GM21619 (cell line): ENCODE data around the gene CCDC80.
"Not testable (repeated sequence)": the region's sequence is repeated elsewhere in the genome, so short reads cannot be mapped to it uniquely, and the experiment has no call there.

Experiments
- ATAC-seq: cut with Tn5 transposase; IDR thresholded peaks from one replicate; pipeline ENCODE4 v1.9.1; 2021; ENCODE audit not compliant: unreplicated experiment

CCDC80 gene

DNA sequence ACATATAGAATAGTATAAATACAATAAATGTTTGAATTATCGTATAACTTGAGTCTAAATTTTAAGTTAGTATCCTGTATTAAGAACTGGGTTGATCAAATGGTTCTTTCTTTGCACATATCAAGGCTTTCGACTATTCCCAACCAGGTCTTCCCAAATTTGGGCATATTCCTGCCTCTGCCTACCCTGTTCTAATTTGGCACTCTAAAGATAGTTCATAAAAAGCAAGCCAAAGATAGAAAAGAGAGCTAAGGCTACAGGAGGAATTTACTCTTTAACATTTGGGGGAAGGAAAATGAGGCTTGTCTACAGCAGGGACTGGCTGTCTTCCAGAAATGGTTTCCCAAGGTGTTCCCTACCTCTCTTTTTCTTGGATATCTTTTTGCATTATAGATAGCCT lies 43.0 kb downstream of the CCDC80 start:
- no peak for ATAC-seq

DNA sequence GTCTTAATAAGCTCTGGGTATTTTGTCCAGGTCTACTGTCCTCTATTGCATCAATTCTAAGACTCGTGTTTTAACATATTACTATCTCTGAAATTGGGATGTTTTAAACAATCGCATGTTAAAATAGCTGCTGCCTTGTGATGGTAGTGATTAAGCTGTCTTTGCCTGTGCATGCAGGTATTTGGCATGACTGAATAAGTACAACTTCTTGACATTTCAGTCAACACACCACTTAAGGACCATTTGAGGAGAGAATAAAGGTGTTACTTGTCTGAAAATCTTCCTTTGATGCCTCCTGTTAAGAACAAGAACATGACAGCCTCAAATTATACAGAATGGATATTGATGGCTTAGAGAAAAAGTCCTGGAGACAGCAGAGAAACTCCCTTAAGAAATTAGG lies 46.1 kb downstream of the CCDC80 start:
- ATAC-seq, result no peak

DNA sequence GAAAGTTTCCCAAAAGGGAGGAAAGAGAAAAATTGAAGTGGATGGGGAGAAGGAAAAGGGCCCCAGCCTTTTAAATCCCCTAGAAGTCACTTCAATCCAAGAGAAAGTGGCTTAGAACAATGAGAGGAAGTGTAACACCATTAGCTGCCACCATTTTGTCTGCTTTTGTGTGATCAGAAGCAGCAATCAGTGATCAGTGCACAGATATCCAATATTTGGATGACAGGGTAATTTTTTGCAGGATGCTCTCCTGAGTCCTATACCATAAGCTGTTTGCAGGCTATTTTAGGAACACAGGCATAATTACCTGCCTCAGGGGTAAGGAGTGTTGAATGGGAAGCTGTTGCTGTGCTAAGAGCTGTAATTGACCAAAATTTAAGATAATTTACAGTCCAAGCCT lies 47.7 kb downstream of the CCDC80 start:
- ATAC-seq, result no peak

DNA sequence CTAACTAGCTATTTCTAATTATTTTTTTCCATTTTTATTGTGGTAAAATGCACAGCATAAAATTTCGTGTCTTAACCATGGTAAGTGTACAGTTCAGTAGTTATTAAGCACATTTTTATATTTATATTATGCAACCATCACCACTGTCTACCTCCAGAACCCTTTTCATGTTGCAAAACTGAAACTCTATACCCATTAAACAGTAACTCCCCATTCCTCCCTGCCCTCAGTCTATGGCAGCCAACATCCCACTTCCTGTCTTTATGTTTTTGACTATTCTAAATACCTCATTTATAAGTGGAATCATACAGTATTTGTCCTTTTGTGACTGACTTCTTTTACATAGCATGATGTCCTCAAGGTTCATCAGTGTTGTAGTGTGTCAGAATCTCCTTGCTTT lies 53.6 kb downstream of the CCDC80 start:
- no peak for ATAC-seq

DNA sequence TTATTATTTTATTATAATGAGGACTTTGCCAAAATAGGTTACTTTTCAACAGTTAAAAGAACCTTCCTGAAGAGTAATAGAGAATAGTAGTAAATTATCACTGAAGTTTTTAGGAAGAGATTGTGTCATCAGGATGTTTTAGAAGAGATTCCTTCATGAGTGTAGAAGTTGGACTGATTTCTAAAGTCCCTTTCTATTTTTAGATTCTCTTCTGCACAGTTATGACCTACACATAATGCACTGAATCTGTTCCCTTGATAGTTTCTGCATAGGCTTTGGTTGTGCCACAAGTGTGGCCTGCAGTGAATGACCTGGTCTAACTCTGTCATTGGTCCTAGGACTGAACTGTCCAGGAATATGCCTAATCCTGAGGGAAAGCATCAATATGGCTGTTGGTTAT lies 55.2 kb downstream of the CCDC80 start:
- ATAC-seq, result no peak

DNA sequence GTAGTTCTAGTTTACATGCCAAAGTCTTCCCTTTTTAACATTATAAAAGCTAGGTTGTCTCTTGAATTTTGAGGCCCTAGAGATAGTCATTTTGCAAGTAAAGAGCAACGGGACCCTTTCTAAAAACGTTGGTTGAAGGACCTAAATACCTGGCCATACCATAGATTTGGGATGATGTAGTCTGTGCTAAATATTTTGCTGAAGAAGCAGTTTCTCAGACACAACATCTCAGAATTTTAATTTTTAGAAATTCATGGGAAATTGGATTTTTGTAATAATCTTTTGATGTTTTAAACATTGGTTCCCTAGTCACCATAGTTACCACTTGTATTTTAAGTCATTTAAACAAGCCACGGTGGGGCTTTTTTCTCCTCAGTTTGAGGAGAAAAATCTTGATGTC lies 57.8 kb downstream of the CCDC80 start:
- ATAC-seq, result no peak

DNA sequence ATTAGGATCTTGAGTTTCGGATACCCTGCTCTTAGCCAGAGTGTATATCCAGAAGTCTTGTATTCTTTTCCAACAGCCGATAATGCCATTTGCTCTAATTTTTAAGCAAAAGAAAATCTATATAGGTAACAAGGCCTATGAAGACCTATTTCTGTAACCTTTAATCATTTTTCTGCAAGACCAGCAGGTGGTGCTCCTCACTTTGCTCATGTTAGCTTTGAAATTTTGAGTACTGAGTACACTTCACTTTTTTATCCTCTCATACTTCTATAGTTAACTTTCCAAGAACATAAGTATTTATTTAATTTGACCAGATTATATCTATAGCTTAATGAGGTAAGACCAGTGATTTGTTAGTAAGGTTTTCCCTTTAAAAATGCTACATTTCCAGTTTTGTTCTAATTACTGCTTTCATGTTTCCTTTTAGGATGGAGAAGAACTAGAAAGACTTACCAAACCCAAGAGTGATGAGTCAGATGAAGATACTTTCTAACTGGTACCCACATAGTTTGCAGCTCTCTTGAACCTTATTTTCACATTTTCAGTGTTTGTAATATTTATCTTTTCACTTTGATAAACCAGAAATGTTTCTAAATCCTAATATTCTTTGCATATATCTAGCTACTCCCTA lies 58.6 kb downstream of the CCDC80 start:
- no peak for ATAC-seq

DNA sequence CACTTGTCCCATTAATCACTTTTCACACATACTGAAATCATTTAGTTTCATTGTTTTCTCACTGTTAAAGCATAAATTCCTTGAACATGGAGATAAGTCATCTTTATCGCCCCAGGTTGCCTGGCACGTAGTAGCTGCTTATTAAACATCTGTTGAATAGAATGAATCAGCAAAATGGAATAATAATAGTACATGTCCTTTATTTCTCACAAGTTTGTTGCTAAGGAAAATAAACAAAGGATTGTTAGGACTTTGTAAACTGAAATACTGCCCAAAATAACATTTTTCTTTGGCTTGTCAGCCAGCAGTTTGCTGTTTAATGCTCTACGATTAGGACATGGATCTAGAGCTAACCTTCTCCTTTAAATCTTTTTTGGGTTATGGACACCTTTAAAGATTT lies 61.2 kb downstream of the CCDC80 start:
- no peak for ATAC-seq

DNA sequence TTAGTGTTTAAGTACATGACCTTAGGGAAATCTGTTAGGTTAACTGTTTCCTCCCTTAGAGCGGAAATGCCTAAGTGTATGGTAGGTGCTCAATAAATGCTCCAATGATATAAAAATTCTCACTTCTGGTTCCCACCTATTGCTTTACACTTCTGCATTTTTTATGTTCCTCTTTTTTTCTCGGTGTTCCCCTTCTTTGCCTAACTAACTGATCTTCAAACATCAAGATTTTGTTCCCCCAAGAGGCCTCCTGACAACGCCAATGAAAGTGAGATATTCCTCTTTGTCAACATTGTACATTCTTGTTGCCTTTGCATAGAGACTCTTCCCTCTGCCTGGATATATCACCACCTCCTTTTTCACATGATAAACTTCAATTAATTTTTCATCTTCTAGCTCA lies 61.7 kb downstream of the CCDC80 start:
- ATAC-seq, result no peak

DNA sequence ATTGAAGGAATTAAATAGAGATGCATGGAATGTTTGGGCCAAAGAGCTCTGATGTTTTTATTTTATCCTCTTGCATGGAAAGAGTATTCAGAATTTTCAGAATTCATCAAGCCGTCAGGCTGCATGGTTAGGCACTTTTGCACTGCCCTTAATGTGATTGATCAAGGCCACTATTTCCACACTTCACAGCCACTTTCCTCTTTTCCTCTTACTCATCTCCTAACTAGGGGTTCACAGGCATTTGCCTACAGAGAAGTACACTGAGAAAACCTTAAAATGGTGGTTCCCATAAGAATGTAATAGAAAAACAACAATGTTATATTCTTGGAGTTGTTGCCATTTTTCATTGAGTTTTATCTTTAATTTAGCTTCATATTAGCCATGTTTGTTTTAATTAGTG lies 68.2 kb downstream of the CCDC80 start:
- no peak for ATAC-seq

DNA sequence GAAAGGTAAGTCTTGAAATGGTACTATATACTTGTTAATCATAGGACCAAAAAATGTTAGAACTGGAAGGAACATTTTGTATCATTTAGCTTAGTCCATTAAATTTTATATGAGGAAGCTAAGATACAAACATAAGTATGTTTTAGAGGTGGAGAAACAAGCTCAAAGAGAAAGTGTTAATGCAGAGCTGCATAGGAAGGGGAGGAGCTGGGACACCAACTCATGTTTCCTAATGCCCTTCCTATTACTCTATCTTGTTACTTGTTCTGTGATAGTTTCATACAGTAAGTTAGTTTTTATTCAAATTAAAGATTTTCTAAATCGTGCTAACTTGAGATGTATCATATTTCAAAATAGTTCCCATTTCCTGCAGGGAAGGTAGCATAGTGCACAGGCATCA lies 71.7 kb downstream of the CCDC80 start:
- ATAC-seq, result no peak

DNA sequence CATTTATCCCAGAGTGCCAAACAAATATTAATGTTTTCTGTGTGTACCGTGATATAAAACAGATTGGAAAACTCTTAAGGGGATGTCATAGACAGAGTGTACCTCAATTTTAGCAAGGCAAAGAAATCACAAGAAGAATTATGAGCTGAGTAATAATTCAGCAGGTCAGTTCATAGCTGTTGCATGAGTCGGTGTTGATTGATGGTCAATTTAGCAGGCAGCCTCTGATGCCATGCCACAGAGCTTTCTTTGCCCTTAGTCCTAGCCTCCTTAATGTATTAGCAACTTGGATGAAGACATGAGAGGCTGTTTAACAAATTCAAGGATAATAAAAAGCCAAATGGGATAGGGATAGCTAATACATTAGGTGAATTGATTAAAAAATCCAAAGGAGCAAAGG lies 72.3 kb downstream of the CCDC80 start:
- ATAC-seq, result no peak

DNA sequence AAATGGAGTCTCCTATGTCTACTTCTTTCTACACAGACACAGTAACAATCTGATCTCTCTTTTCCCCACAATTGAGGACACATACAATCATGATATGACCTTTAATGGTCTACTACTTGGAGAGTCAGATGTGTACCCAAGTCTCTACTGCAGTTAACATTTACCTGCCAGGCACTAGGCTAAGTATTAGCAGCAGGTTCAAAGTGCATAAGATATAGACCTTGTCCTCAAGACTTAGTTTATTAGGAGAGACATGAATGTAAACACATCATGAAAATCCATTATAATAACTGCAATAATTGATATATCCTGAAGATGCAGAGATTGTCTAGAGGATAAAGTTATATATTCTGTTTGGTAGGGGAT lies 76.0 kb downstream of the CCDC80 start:
- ATAC-seq, result no peak

DNA sequence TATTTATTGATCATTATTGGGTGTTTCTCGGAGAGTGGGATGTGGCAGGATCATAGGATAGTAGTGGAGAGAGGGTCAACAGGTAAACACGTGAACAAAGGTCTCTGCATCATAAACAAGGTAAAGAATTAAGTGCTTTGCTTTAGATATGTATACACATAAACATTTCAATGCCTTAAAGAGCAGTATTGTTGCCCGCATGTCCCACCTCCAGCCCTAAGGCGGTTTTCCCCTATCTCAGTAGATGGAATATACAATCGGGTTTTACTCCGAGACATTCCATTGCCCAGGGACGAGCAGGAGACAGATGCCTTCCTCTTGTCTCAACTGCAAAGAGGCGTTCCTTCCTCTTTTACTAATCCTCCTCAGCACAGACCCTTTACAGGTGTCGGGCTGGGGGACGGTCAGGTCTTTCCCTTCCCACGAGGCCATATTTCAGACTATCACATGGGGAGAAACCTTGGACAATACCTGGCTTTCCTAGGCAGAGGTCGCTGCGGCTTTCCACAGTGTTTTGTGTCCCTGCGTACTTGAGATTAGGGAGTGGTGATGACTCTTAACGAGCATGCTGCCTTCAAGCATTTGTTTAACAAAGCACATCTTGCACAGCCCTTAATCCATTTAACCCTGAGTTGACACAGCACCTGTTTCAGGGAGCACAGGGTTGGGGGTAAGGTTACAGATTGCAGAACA lies 76.5 kb downstream of the CCDC80 start:
- ATAC-seq, result not testable (repeated sequence)

DNA sequence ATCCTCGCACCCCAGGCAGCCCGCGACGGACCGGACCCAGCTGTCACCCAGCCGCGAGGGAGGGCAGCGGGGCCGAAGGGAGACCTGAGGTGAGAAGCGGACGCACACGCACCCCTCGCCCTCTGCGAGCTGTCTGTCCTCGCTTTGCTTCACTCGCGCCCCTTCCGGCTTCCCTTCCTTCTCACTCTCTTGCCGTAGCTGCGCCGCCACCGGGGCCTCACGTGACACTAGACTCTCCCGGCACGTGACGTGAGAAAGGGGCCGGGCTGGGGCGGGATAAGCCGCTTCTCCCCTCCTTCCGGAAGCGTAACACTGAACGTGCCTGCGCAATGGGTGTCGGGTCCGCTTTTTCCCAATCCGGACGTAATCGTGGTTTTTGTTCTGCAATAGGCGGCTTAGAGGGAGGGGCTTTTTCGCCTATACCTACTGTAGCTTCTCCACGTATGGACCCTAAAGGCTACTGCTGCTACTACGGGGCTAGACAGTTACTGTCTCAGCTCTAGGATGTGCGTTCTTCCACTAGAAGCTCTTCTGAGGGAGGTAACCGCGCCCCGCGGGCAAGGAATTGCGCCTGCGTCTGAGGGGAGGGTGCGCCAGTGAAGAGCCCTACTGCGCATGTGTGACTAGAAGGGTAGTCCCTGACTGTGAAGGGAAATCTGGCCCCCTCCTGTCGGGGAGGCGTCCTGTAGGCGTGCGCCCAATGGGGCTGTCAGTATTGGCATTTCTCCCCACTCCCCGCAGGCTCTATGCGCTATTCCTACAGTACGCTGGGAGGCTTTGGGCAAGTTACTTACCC lies 79.0 kb downstream of the CCDC80 start, which contains the start of the genes ATG3 and SLC35A5:
Gene ATG3 (minus strand): TSS at position 229 of the 796 bp plus-strand sequence. CDS start 434 bp downstream, outside the sequence.
Gene SLC35A5 (plus strand): TSS at position 312 of the 796 bp plus-strand sequence. CDS start 1,359 bp downstream, outside the sequence.
- peak; percentile 77 for ATAC-seq

DNA sequence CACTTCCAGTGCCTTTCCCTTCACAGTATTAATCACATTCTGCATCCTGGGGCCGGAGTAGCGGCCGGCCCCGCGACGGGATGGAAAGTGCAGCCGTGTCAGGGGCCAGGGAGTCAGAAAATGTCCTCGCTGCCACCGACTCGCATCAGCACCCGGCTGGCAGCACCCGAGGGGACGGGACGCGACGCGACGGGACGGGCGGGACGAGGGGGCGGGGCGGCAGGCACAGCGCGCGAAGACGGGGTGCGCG lies 79.5 kb downstream of the CCDC80 start:
- ATAC-seq, result peak; percentile 37

DNA sequence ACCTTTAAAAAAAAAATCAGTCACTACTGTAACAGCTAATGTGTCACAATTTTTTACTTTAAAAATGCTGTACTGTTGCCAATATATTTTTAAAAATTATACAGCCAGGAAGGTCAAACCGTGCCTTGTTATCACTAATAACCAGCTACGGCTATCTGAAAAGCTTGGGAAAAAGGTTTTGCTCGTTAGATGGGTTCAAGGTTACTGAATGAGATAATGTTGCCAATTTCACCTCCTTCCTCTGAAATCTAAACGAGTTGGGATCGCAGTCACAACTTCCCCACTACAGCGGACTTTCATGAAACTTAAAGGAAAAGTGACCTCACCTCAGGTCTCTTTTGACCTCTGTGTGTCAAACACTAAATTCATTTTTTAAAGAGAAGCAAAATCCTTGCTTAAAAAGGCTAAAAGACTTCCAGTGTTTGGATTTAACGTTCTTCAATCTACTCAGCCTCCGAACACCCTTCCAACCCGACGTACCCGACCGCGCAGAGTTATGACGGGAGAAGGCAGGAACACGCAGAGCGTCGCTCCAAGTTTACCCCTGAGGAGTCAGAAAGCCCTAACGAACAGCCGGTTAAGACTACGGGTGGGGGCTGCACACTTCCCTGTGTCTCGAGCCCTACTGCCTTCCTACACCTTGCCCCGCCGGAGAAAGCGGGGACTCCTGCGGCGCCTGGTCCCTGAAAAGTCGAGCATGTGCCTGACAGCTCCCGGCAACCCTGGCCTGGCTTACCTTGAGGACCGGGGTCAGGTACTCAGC lies 80.0 kb downstream of the CCDC80 start:
- peak; percentile 20 for ATAC-seq

DNA sequence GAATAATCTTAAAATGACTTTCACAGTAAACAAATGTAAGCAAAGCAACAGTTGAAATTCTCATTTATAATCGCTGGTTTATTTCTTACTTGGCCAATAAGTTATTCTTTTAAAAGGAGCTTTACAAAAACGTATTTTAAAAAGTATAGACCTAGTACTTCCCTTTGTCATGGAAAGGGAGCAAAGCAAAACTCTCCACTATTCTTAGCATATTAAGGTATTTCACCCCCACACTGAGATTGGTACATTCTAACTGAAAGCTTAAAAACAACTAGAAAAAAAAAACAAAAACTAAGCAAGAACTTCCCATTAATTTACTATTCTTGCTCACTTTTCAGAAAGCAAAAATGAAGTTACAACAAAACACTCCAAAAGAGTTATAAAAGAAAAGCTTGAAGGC lies 80.6 kb downstream of the CCDC80 start:
- no peak for ATAC-seq

DNA sequence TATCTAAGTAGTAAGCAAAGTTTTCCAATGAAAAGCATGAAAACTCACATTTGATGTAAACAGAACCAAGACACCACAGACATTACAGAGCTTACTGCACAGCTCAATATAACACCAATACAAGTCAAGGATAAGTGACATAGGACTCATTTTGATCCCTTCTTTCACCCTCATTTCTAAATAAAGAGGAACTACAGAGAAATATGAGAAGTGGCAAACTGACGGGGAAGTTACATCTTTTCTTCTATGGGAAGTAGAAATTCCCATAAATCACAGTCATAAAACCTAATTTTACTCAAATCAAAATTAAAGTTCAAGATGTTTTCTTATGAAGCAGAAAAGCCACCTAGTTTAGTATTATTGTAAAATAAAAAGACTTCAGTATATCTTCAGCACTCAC lies 83.0 kb downstream of the CCDC80 start:
- ATAC-seq, result no peak

DNA sequence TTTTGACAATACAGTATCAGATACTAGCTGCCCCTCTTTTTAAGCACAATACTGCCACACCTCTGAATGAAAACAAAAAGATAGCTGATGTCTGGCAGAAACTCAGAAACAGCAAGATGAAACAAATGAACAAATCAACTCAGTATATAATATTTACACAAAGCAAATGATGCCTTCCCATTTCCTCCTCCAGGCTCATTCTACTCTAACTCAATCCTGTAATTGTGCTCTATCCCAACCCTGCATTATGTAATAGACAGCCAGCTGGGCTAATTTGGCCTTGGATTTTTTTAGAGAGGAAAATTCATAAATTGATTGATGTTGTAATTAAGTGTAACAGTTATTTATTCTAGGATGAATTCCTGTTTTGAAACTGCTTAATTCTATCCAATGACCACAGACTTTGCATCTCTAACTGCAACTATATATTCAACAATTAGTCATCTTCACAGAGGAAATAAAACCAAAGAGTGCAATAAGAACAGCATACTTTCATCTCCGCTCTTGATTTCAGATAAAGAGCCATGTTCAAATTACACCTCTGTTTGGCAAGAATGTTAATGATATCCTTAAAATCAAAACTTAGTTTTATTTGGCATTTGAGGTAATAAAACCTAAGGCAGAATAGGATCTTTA lies 85.3 kb downstream of the CCDC80 start:
- no peak for ATAC-seq

DNA sequence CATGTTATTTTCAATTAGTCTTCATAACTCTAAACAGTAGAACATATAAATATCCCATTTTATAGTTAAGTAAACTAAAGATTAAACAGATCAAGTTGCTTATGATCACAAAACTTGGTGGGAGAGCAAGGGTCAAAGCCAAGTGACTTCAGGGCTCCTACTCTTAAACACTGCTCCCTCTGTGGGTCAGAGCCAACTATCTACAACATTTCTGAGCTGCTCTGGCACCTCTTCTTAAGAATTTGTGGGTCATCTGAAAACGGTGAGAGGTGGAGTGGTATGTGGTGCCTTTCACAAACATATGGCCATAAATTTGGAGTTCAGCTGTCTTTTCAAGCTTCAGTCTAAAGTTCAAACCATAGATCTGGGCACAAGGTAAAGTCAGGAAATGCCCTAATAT lies 90.1 kb downstream of the CCDC80 start:
- ATAC-seq, result no peak
